GM23338 (cell line): Measurements from ENCODE around the gene TSBP1. TPM values are rescaled to one million over a fixed set of nuclear protein-coding genes. Genes with fewer than 3 reads are reported as not detected.

Experiments used
- ATAC-seq: fragments of 200-7000 bp; cut with Tn5 transposase; 3 replicates; pipeline ENCODE4 v1.9.1; 2020
- DNase-seq: peaks from one replicate; pipeline ENCODE4 v3.0.0-alpha.2; 2015; ENCODE audit warnings: low spot score
- H2AFZ ChIP-seq: fragments of 200-600 bp; sonication (generic); 2 replicates; pipeline ENCODE4 v1.8.0; 2016; ENCODE audit warnings: antibody characterized with exemption, mild to moderate bottlenecking, moderate library complexity
- H3F3A ChIP-seq: fragments of 200-600 bp; sonication (generic); replicated peaks from 2 replicates; pipeline ENCODE4 v1.8.0; 2017; ENCODE audit warnings: antibody characterized with exemption, mixed run types, low read depth
- H3K27ac ChIP-seq: fragments of 200-600 bp; sonication (generic); 2 replicates; pipeline ENCODE4 v1.6.1; 2016; ENCODE audit warnings: low read depth
- H3K27me3 ChIP-seq: fragments of 200-600 bp; sonication (generic); 2 replicates; pipeline ENCODE4 v1.8.0; 2016; ENCODE audit warnings: mild to moderate bottlenecking, mixed run types, moderate library complexity; ENCODE audit not compliant: insufficient read depth
- H3K36me3 ChIP-seq: fragments of 200-600 bp; sonication (generic); 2 replicates; pipeline ENCODE4 v1.8.0; 2016; ENCODE audit warnings: mild to moderate bottlenecking; ENCODE audit not compliant: insufficient read depth
- H3K4me1 ChIP-seq: fragments of 200-600 bp; sonication (generic); 2 replicates; pipeline ENCODE4 v1.8.0; 2016; ENCODE audit warnings: mild to moderate bottlenecking, moderate library complexity; ENCODE audit not compliant: insufficient read depth
- H3K4me2 ChIP-seq: fragments of 200-600 bp; sonication (generic); 2 replicates; pipeline ENCODE4 v1.7.1; 2017; ENCODE audit warnings: mixed run types
- H3K4me3 ChIP-seq: fragments of 200-600 bp; sonication (generic); 2 replicates; pipeline ENCODE4 v1.6.1; 2016; ENCODE audit warnings: mixed run types
- H3K79me2 ChIP-seq: fragments of 200-600 bp; sonication (generic); replicated peaks from 2 replicates; pipeline ENCODE4 v1.8.0; 2017; ENCODE audit warnings: mild to moderate bottlenecking; ENCODE audit not compliant: insufficient read depth
- H3K9me2 ChIP-seq: fragments of 200-600 bp; sonication (generic); 2 replicates; pipeline ENCODE4 v1.8.0; 2017; ENCODE audit not compliant: insufficient read depth
- H4K20me1 ChIP-seq: fragments of 200-600 bp; sonication (generic); replicated peaks from 2 replicates; pipeline ENCODE4 v1.8.0; 2017; ENCODE audit warnings: mild to moderate bottlenecking; ENCODE audit not compliant: insufficient read depth
- H3K27ac Mint-ChIP-seq: 2 replicates; pipeline ENCODE4 v1.8.0; 2020; ENCODE audit warnings: inconsistent platforms, mild to moderate bottlenecking, moderate library complexity, mixed read lengths
- H3K27me3 Mint-ChIP-seq: 3 replicates; pipeline ENCODE4 v1.8.0; 2022; ENCODE audit warnings: low read depth, mild to moderate bottlenecking, moderate library complexity, mixed read lengths, inconsistent platforms; ENCODE audit not compliant: insufficient read depth, poor library complexity
- H3K36me3 Mint-ChIP-seq: 3 replicates; pipeline ENCODE4 v1.8.0; 2021; ENCODE audit warnings: low read depth, mild to moderate bottlenecking, inconsistent platforms, moderate library complexity, mixed read lengths
- H3K4me1 Mint-ChIP-seq: 3 replicates; pipeline ENCODE4 v1.8.0; 2020; ENCODE audit warnings: mild to moderate bottlenecking, inconsistent platforms, mixed read lengths
- H3K4me3 Mint-ChIP-seq: 3 replicates; pipeline ENCODE4 v1.8.0; 2021; ENCODE audit warnings: moderate library complexity, mild to moderate bottlenecking, inconsistent platforms, mixed read lengths
- H3K9me3 Mint-ChIP-seq: 3 replicates; pipeline ENCODE4 v1.8.0; 2020; ENCODE audit warnings: moderate library complexity, mild to moderate bottlenecking, inconsistent platforms, mixed read lengths
- CREB1 ChIP-seq: fragments of 250-450 bp; sonication (Bioruptor Pico); IDR thresholded peaks from 2 replicates; pipeline ENCODE4 v1.5.0; 2020; ENCODE audit warnings: low read depth, mild to moderate bottlenecking, moderate library complexity
- EZH2phosphoT487 ChIP-seq: fragments of 200-600 bp; sonication (generic); IDR thresholded peaks from one replicate; pipeline ENCODE4 v1.8.1; 2018; ENCODE audit warnings: antibody characterized with exemption; ENCODE audit not compliant: unreplicated experiment
- JUNB ChIP-seq: IDR thresholded peaks from one replicate; pipeline ENCODE4 v1.6.1; 2016; ENCODE audit warnings: antibody characterized with exemption; ENCODE audit not compliant: unreplicated experiment
- NANOG ChIP-seq: IDR thresholded peaks from 2 replicates; pipeline ENCODE4 v1.6.1; 2016; ENCODE audit warnings: antibody characterized with exemption, borderline replicate concordance
- STAT1 ChIP-seq: IDR thresholded peaks from one replicate; pipeline ENCODE4 v1.6.1; 2016; ENCODE audit warnings: antibody characterized with exemption; ENCODE audit not compliant: unreplicated experiment
- ZNF114 ChIP-seq: fragments of 250-450 bp; sonication (Bioruptor Pico); IDR thresholded peaks from 2 replicates; pipeline ENCODE4 v1.5.0; 2020; ENCODE audit warnings: mild to moderate bottlenecking, moderate library complexity
- ZNF331 ChIP-seq: fragments of 250-450 bp; sonication (Bioruptor Pico); IDR thresholded peaks from 2 replicates; pipeline ENCODE4 v1.5.0; 2020; ENCODE audit warnings: low read depth, mild to moderate bottlenecking, moderate library complexity
- polyA plus RNA-seq: library from polyadenylated mRNA; unstranded; fragments of >200 nt; fragmentation: Nextera tagmentation; extraction: Ambion mirVana; gene quantifications from 2 replicates; pipeline ENCODE4 v1.2.1, GENCODE V29; 2016
- total RNA-seq: library from RNA; depleted of rRNA; stranded (reverse); fragments of >200 nt; shearing (Covaris generic); gene quantifications from 2 replicates; pipeline ENCODE4 v1.2.3, GENCODE V29; 2014
- TF ChIP-seq, protein P1 (sequence below): IDR thresholded peaks from one replicate; pipeline ENCODE4 v1.6.1; 2018; ENCODE audit warnings: antibody characterized with exemption; ENCODE audit not compliant: unreplicated experiment
- TF ChIP-seq, protein P2 (sequence below), 2 experiments: fragments of 200-600 bp in 1 of 2; sonication (generic) in 1 of 2; conservative IDR thresholded peaks; 2 replicates each; pipeline versions ENCODE4 v1.5.1 to v1.6.1; 2016 to 2017; ENCODE audit warnings: antibody characterized with exemption in 2 of 2, low read depth in 2 of 2, mild to moderate bottlenecking in 2 of 2, moderate library complexity in 1 of 2
- TF ChIP-seq, protein P3 (sequence below): IDR thresholded peaks from 2 replicates; pipeline ENCODE4 v1.6.1; 2016; ENCODE audit warnings: antibody characterized with exemption
- TF ChIP-seq, protein P4 (sequence below): fragments of 250-450 bp; sonication (Bioruptor Pico); IDR thresholded peaks from 2 replicates; pipeline ENCODE4 v1.5.0; 2020; ENCODE audit warnings: mild to moderate bottlenecking, moderate library complexity

The TSBP1 gene
- total and polyA plus RNA-seq, 2 experiments from 2014 or later = 0.15 TPM; not detected in 1

DNA sequence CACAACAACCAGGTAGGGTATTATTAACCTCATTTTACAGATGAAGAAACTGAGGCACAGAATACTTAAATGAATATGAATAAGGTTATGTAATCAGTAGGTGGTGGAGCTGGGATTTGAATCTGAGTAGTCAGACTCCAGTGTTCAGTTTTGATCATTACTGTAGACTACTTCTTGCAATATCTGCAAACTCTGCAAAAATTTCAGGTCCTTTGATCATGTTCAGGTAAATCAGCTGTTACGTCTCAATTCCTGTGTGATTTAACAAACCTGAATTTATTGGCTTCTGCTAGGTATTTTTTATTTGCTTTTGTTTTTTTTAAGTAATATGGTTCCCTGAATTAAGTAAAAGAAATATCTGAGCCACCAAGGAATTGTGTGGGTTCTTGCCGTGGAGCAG, 77.1 kb downstream of the TSBP1 start:
- no peaks in the 10 kb centered on the region for H3K79me2 ChIP-seq
- Mint-ChIP-seq H3K27ac (no peak overlapping the region), H3K27me3 (peaks cover 6% of the 10 kb centered on the region), H3K4me3 (no peak overlapping the region), H3K9me3 (no peaks in the 10 kb centered on the region; the same call in 2 of the 3 replicates), H3K4me1 (no peaks in the 10 kb centered on the region), H3K36me3 (no peaks in the 10 kb centered on the region)
- H3K27ac ChIP-seq = no peak overlapping the region
- H3F3A ChIP-seq = no peaks in the 10 kb centered on the region
- ATAC-seq = no peak
- H3K9me2 ChIP-seq = no peaks in the 10 kb centered on the region
- no peak overlapping the region for H3K4me2 ChIP-seq
- no peaks in the 10 kb centered on the region for H3K27me3 ChIP-seq
- H4K20me1 ChIP-seq = no peaks in the 10 kb centered on the region
- TF ChIP-seq STAT1 (no peak), JUNB (no peak), NANOG (no peak), ZNF331 (CRISPR knock-in tag) (no peak), CREB1 (CRISPR knock-in tag) (no peak), EZH2phosphoT487 (no peak), ZNF114 (CRISPR knock-in tag) (no peak)
- TF ChIP-seq, protein P1, sequence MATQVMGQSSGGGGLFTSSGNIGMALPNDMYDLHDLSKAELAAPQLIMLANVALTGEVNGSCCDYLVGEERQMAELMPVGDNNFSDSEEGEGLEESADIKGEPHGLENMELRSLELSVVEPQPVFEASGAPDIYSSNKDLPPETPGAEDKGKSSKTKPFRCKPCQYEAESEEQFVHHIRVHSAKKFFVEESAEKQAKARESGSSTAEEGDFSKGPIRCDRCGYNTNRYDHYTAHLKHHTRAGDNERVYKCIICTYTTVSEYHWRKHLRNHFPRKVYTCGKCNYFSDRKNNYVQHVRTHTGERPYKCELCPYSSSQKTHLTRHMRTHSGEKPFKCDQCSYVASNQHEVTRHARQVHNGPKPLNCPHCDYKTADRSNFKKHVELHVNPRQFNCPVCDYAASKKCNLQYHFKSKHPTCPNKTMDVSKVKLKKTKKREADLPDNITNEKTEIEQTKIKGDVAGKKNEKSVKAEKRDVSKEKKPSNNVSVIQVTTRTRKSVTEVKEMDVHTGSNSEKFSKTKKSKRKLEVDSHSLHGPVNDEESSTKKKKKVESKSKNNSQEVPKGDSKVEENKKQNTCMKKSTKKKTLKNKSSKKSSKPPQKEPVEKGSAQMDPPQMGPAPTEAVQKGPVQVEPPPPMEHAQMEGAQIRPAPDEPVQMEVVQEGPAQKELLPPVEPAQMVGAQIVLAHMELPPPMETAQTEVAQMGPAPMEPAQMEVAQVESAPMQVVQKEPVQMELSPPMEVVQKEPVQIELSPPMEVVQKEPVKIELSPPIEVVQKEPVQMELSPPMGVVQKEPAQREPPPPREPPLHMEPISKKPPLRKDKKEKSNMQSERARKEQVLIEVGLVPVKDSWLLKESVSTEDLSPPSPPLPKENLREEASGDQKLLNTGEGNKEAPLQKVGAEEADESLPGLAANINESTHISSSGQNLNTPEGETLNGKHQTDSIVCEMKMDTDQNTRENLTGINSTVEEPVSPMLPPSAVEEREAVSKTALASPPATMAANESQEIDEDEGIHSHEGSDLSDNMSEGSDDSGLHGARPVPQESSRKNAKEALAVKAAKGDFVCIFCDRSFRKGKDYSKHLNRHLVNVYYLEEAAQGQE = no peak
- TF ChIP-seq, protein P2, sequence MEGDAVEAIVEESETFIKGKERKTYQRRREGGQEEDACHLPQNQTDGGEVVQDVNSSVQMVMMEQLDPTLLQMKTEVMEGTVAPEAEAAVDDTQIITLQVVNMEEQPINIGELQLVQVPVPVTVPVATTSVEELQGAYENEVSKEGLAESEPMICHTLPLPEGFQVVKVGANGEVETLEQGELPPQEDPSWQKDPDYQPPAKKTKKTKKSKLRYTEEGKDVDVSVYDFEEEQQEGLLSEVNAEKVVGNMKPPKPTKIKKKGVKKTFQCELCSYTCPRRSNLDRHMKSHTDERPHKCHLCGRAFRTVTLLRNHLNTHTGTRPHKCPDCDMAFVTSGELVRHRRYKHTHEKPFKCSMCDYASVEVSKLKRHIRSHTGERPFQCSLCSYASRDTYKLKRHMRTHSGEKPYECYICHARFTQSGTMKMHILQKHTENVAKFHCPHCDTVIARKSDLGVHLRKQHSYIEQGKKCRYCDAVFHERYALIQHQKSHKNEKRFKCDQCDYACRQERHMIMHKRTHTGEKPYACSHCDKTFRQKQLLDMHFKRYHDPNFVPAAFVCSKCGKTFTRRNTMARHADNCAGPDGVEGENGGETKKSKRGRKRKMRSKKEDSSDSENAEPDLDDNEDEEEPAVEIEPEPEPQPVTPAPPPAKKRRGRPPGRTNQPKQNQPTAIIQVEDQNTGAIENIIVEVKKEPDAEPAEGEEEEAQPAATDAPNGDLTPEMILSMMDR (conservative IDR thresholded peaks at IDR 0.05; ENCODE audit: low read depth in 2 of 2) = no peak
- TF ChIP-seq, protein P3, sequence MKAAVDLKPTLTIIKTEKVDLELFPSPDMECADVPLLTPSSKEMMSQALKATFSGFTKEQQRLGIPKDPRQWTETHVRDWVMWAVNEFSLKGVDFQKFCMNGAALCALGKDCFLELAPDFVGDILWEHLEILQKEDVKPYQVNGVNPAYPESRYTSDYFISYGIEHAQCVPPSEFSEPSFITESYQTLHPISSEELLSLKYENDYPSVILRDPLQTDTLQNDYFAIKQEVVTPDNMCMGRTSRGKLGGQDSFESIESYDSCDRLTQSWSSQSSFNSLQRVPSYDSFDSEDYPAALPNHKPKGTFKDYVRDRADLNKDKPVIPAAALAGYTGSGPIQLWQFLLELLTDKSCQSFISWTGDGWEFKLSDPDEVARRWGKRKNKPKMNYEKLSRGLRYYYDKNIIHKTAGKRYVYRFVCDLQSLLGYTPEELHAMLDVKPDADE = no peak
- TF ChIP-seq, protein P4, sequence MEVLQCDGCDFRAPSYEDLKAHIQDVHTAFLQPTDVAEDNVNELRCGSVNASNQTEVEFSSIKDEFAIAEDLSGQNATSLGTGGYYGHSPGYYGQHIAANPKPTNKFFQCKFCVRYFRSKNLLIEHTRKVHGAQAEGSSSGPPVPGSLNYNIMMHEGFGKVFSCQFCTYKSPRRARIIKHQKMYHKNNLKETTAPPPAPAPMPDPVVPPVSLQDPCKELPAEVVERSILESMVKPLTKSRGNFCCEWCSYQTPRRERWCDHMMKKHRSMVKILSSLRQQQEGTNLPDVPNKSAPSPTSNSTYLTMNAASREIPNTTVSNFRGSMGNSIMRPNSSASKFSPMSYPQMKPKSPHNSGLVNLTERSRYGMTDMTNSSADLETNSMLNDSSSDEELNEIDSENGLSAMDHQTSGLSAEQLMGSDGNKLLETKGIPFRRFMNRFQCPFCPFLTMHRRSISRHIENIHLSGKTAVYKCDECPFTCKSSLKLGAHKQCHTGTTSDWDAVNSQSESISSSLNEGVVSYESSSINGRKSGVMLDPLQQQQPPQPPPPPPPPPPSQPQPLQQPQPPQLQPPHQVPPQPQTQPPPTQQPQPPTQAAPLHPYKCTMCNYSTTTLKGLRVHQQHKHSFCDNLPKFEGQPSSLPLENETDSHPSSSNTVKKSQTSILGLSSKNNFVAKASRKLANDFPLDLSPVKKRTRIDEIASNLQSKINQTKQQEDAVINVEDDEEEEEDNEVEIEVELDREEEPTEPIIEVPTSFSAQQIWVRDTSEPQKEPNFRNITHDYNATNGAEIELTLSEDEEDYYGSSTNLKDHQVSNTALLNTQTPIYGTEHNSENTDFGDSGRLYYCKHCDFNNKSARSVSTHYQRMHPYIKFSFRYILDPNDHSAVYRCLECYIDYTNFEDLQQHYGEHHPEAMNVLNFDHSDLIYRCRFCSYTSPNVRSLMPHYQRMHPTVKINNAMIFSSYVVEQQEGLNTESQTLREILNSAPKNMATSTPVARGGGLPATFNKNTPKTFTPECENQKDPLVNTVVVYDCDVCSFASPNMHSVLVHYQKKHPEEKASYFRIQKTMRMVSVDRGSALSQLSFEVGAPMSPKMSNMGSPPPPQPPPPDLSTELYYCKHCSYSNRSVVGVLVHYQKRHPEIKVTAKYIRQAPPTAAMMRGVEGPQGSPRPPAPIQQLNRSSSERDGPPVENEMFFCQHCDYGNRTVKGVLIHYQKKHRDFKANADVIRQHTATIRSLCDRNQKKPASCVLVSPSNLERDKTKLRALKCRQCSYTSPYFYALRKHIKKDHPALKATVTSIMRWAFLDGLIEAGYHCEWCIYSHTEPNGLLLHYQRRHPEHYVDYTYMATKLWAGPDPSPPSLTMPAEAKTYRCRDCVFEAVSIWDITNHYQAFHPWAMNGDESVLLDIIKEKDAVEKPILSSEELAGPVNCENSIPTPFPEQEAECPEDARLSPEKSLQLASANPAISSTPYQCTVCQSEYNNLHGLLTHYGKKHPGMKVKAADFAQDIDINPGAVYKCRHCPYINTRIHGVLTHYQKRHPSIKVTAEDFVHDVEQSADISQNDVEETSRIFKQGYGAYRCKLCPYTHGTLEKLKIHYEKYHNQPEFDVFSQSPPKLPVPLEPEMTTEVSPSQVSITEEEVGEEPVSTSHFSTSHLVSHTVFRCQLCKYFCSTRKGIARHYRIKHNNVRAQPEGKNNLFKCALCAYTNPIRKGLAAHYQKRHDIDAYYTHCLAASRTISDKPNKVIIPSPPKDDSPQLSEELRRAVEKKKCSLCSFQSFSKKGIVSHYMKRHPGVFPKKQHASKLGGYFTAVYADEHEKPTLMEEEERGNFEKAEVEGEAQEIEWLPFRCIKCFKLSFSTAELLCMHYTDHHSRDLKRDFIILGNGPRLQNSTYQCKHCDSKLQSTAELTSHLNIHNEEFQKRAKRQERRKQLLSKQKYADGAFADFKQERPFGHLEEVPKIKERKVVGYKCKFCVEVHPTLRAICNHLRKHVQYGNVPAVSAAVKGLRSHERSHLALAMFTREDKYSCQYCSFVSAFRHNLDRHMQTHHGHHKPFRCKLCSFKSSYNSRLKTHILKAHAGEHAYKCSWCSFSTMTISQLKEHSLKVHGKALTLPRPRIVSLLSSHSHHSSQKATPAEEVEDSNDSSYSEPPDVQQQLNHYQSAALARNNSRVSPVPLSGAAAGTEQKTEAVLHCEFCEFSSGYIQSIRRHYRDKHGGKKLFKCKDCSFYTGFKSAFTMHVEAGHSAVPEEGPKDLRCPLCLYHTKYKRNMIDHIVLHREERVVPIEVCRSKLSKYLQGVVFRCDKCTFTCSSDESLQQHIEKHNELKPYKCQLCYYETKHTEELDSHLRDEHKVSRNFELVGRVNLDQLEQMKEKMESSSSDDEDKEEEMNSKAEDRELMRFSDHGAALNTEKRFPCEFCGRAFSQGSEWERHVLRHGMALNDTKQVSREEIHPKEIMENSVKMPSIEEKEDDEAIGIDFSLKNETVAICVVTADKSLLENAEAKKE (CRISPR knock-in tag) = no peak
- no peak for DNase-seq
- no peaks in the 10 kb centered on the region for H3K36me3 ChIP-seq
- no peak overlapping the region for H2AFZ ChIP-seq
- H3K4me3 ChIP-seq = no peak overlapping the region
- H3K4me1 ChIP-seq = no peaks in the 10 kb centered on the region
